Glomerular endothelial cell (primary cell): Measurements from ENCODE around the gene ARRDC1. TPM values are rescaled to one million over a fixed set of nuclear protein-coding genes. Genes with fewer than 3 reads are reported as not detected.

Experiments used
- DNase-seq: peaks from one replicate; pipeline ENCODE4 v3.0.0-alpha.2; 2011; ENCODE audit warnings: low read depth, low spot score; ENCODE audit errors: extremely low read depth
- total RNA-seq: library from RNA; depleted of rRNA; stranded (reverse); fragments of >200 nt; gene quantifications from 2 replicates; pipeline ENCODE4 v1.2.3, GENCODE V29; 2015

ARRDC1 gene
- total RNA-seq, 1 donor from 2014 or later: 49.8 TPM

GRCh38 chr9:137638680-137639079, 33.2 kb downstream of the ARRDC1 start:
- no peak for DNase-seq

DNA sequence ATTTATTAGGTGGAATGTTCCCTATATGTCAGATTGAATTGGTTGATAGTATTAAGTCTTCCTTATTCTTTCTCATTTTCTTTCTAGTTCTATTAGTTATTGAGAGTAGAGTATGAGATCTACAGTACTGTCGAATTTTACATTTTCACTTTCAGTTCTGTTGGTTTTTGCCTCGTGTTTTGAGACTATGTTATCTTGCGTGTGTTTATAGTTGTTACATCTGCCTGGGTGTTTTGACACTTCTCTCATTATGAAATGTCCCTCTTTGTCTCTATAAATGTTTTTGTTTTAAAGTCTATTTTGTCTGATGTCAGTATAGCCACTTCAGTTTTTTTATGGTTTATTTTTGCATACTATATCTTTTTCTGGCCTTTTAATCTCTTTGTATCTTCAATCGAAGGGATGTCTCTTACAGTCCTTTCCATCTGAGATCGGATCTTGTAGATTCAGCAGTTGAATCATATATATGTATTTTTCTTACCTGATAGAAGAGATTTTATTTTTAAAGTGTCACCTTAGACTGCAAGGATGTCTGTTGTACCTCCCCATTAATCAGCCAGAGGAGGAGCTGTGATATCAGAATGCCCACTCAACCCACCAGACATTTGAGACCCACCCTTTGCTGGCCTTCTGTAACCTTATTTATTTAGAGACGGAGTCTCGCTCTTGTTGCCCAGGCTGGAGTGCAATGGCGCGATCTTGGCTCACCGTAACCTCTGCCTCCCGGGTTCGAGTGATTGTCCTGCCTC, 34.0 kb downstream of the ARRDC1 start:
- no peak for DNase-seq

DNA sequence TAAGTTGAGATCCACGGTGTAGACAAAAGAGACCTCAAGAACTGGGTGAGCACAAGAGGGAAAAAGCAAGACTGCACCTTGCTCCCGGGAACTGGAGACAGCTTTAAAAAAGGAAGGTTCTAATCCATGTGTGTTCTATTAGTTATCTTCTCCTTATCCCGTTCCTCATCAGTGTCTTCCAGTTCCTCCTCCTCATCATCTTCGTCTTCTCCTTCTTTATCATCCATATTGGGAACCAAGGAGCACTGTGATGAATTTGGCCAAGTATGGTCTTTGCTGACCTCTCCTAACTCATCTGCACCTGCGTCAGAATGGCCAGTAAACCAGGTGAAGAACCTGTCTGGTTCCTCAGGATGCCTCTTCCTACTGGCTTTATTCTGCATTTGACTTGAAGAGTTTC, 35.4 kb downstream of the ARRDC1 start:
- DNase-seq: no peak

GRCh38 chr9:137642118-137642601, 36.7 kb downstream of the ARRDC1 start:
- no peak for DNase-seq

- no peak for DNase-seq
These were observed 37.4 kb downstream of the ARRDC1 start for GRCh38 chr9:137642892-137643291.

GRCh38 chr9:137643921-137644320, 38.4 kb downstream of the ARRDC1 start:
- no peak for DNase-seq

GRCh38 chr9:137645211-137645610, 39.7 kb downstream of the ARRDC1 start:
- no peak for DNase-seq

GRCh38 chr9:137646341-137646740, 40.9 kb downstream of the ARRDC1 start:
- DNase-seq: no peak

DNA sequence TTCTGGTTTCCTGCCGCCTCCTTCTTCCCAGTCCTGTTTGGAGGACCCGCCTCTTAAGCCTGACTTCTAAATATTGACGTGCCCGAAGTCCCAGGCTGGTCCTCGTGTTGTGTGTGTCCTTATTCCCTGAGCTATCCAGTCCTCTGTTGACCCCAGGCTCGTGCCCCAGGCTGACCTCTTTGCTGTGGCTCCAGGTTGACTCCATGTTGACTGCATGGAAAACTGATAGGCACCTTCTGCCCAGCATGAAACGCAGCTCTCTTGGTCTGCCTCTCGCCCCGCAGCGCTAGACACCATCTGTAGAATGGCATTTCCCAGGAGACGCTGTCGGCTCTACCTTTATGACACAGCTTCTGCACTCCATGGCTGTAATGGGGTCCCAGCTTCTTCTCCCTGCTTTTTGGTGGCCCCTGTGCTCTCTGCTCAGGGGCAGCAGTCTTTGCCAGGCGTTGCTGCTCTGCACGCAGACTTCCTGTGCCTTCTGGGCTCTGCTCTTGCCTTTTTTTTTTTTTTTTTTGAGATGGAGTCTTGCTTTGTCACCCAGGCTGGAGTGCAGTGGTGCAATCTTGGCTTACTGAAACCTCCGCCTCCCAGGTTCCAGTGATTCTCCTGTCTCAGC, 41.7 kb downstream of the ARRDC1 start:
- DNase-seq: no peak

- no peak for DNase-seq
These were observed 42.9 kb downstream of the ARRDC1 start for GRCh38 chr9:137648396-137648795.

GRCh38 chr9:137649553-137649952, 44.1 kb downstream of the ARRDC1 start:
- DNase-seq: no peak

- no peak for DNase-seq
These were observed 44.8 kb downstream of the ARRDC1 start for GRCh38 chr9:137650259-137650658.

DNA sequence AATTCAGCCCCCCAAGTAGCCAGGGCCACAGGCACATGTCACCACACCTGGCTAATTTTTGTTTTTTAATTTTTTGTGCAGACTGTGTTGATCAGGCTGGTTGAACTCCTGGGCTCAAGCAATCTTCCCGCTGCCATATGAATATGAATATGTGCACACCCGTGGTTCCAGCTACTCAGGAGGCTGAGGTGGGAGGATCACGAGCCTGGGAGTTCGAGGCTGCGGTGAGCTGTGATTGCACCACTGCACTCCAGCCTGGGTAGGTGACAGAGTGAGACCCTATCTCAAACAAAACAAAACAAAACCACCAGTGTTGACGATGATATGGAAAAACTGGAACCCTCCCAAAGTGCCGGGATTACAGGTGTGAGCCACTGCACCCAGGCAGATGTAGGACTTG, 45.3 kb downstream of the ARRDC1 start:
- DNase-seq: no peak

GRCh38 chr9:137656416-137656815, 50.9 kb downstream of the ARRDC1 start:
- no peak for DNase-seq

DNA sequence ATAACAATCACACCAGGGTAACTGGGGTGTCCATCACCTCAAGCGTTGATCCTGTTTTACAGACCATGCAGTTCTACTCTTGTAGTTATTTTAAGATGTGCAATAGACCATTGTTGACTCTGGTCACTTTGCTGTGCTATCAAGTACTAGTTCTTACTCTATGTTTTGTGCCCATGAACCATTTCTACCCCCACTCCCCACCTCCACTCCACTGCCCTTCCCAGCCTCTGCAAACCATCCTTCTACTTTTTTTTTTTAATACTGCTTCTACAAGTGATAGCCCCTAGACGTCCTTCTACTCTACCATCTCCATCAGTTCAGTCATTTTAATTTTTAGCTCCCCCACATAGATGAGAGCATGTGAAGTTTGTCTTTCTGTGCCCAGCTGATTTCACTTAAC, 52.1 kb downstream of the ARRDC1 start:
- no peak for DNase-seq

DNA sequence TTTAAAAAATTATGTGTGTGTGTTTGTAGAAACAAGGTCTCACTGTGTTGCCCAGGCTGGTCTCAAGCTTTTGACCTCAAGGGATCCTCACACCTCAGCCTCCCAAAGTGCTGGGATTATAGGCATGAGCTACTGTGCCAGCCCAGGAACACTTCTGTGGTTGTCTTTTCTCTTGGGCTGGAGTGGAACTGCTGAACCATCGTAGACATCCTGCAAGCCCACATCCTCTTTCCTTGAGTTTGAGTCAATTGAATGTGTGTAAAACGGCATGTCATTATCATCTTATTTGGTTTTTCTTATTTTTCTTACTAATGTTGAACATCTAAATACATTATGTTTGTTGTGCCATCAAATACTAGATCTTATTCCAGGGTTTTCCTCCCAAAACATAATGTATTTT, 53.3 kb downstream of the ARRDC1 start:
- DNase-seq: no peak

DNA sequence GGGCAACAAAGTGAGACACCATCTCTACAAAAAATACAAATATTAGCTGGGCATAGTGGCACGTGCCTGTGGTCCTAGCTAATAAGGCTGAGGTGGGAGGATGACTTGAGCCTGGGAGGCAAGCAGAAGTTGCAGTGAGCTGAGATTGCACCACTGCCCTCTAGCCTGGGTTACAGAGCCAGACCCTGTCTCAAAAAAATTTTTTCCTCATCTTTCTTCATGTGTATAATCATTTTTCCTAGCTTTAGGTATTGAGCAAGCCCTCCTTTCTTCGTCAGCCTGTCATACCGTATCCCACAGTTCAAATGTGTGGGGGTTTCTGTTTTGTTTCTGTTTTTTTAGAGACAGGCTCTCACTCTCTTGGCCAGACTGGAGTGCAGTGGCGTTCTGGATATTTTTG, 54.7 kb downstream of the ARRDC1 start:
- no peak for DNase-seq

DNA sequence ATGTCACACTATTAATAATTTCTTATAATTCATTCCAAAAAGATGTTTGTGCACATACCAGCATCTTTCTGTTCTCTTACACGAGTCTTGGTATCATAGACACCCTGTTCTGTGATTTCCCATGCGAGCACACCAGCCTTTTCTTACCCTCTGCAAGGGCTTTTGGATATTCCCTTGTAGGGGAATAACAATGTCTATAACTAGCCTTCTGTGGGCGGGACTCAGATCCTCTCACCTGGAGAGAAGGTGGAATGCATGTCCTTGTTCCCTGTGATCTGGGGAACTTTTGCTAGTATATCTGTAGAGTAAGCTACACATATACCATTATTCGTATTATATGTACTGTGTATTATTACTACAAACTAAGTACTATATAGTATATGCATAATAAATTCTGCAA, 58.1 kb downstream of the ARRDC1 start:
- DNase-seq: no peak

GRCh38 chr9:137664676-137665075, 59.2 kb downstream of the ARRDC1 start:
- no peak for DNase-seq
